Neural cell (in vitro differentiated cells): ENCODE measurements around the gene BCAS4. TPM values are rescaled to one million over a fixed set of nuclear protein-coding genes. Genes with fewer than 3 reads are reported as not detected.

Experiments used
- H2AFZ ChIP-seq: fragments of 200-600, 300-800 bp; sonication (generic), shearing (Covaris generic); 2 replicates; pipeline ENCODE4 v1.6.0; 2014; ENCODE audit warnings: low read depth, mild to moderate bottlenecking, antibody characterized with exemption, low read length, moderate library complexity
- H3F3A ChIP-seq: fragments of 200-600 bp; shearing (Covaris generic); 2 replicates; pipeline ENCODE4 v1.6.1; 2016; ENCODE audit warnings: mild to moderate bottlenecking, moderate library complexity, mixed read lengths, antibody characterized with exemption, low read length; ENCODE audit not compliant: insufficient read depth, poor library complexity, severe bottlenecking
- H3K27ac ChIP-seq: fragments of 200-600, 300-800 bp; sonication (generic), shearing (Covaris generic); 2 replicates; pipeline ENCODE4 v1.5.1; 2014; ENCODE audit warnings: mild to moderate bottlenecking, low read length, moderate library complexity
- H3K27me3 ChIP-seq: fragments of 300-800, 200-600 bp; sonication (generic), shearing (Covaris generic); 2 replicates; pipeline ENCODE4 v1.6.0; 2014; ENCODE audit warnings: mild to moderate bottlenecking, low read depth, low read length, moderate library complexity; ENCODE audit not compliant: insufficient read depth
- H3K36me3 ChIP-seq: fragments of 300-800, 200-600 bp; sonication (generic), shearing (Covaris generic); 2 replicates; pipeline ENCODE4 v1.5.1; 2014; ENCODE audit warnings: mild to moderate bottlenecking, antibody characterized with exemption, low read length, moderate library complexity; ENCODE audit not compliant: insufficient read depth
- H3K4me2 ChIP-seq: fragments of 300-800, 200-600 bp; sonication (generic), shearing (Covaris generic); 2 replicates; pipeline ENCODE4 v1.6.0; 2014; ENCODE audit warnings: mild to moderate bottlenecking, low read length
- H3K4me3 ChIP-seq: fragments of 300-800, 200-600 bp; sonication (generic), shearing (Covaris generic); 2 replicates; pipeline ENCODE4 v1.5.1; 2014; ENCODE audit warnings: mild to moderate bottlenecking, low read length, moderate library complexity
- H3K79me2 ChIP-seq: fragments of 200-600 bp; shearing (Covaris generic); replicated peaks from 2 replicates; pipeline ENCODE4 v1.6.0; 2014; ENCODE audit warnings: mild to moderate bottlenecking, low read length, moderate library complexity; ENCODE audit not compliant: insufficient read depth
- H3K9ac ChIP-seq: fragments of 300-800, 200-600 bp; sonication (generic), shearing (Covaris generic); 2 replicates; pipeline ENCODE4 v1.6.1; 2016; ENCODE audit warnings: mild to moderate bottlenecking, low read length, mixed read lengths
- H3K9me2 ChIP-seq: fragments of 200-600 bp; shearing (Covaris generic); 2 replicates; pipeline ENCODE4 v1.6.1; 2016; ENCODE audit warnings: mild to moderate bottlenecking, low read length, mixed read lengths; ENCODE audit not compliant: insufficient read depth
- H3K9me3 ChIP-seq: fragments of 200-600, 300-800 bp; sonication (generic), shearing (Covaris generic); 2 replicates; pipeline ENCODE4 v1.6.1; 2016; ENCODE audit warnings: mild to moderate bottlenecking, mixed run types, low read length, moderate library complexity, mixed read lengths
- H4K20me1 ChIP-seq: fragments of 200-600 bp; shearing (Covaris generic); 2 replicates; pipeline ENCODE4 v1.6.1; 2016; ENCODE audit warnings: mild to moderate bottlenecking, mixed run types; ENCODE audit not compliant: insufficient read depth
- EP300 ChIP-seq: fragments of 450-650 bp; conservative IDR thresholded peaks from 2 replicates; pipeline ENCODE4 v1.6.1; 2014; ENCODE audit warnings: antibody characterized with exemption, mild to moderate bottlenecking, moderate library complexity; ENCODE audit not compliant: poor library complexity, severe bottlenecking
- EZH2 ChIP-seq: fragments of 200-600, 300-800 bp; shearing (Covaris generic), sonication (generic); IDR thresholded peaks from 2 replicates; pipeline ENCODE4 v1.6.1; 2014; ENCODE audit warnings: antibody characterized with exemption, low read length, borderline replicate concordance, mild to moderate bottlenecking; ENCODE audit not compliant: insufficient read depth, poor library complexity, severe bottlenecking
- MXI1 ChIP-seq: fragments of 450-650 bp; conservative IDR thresholded peaks from 2 replicates; pipeline ENCODE4 v1.6.1; 2014; ENCODE audit warnings: antibody characterized with exemption, mild to moderate bottlenecking; ENCODE audit not compliant: poor library complexity, severe bottlenecking
- POLR2AphosphoS5 ChIP-seq: IDR thresholded peaks from 2 replicates; pipeline ENCODE4 v1.6.1; 2012
- RAD21 ChIP-seq: fragments of 450-650 bp; conservative IDR thresholded peaks from 2 replicates; pipeline ENCODE4 v1.6.1; 2014; ENCODE audit warnings: antibody characterized with exemption, mild to moderate bottlenecking, moderate library complexity
- SMC3 ChIP-seq: fragments of 450-650 bp; conservative IDR thresholded peaks from 2 replicates; pipeline ENCODE4 v1.6.1; 2014; ENCODE audit warnings: antibody characterized with exemption, mild to moderate bottlenecking, moderate library complexity; ENCODE audit not compliant: poor library complexity
- TAF1 ChIP-seq: IDR thresholded peaks from 2 replicates; pipeline ENCODE4 v1.6.1; 2012; ENCODE audit warnings: low read depth
- polyA plus RNA-seq: library from polyadenylated mRNA; depleted of rRNA; stranded (reverse); fragments of >200 nt; gene quantifications from 2 replicates; pipeline ENCODE4 v1.2.3, GENCODE V29; 2014
- TF ChIP-seq, protein P1 (sequence below): fragments of 450-650 bp; IDR thresholded peaks from 2 replicates; pipeline ENCODE4 v1.5.1; 2014; ENCODE audit warnings: antibody characterized with exemption, mild to moderate bottlenecking, moderate library complexity; ENCODE audit not compliant: poor library complexity, severe bottlenecking
- TF ChIP-seq, protein P2 (sequence below): IDR thresholded peaks from 2 replicates; pipeline ENCODE4 v1.6.1; 2012; ENCODE audit warnings: borderline replicate concordance

BCAS4 gene
- polyA plus RNA-seq, 1 donor from 2014 or later: 24.6 TPM

DNA sequence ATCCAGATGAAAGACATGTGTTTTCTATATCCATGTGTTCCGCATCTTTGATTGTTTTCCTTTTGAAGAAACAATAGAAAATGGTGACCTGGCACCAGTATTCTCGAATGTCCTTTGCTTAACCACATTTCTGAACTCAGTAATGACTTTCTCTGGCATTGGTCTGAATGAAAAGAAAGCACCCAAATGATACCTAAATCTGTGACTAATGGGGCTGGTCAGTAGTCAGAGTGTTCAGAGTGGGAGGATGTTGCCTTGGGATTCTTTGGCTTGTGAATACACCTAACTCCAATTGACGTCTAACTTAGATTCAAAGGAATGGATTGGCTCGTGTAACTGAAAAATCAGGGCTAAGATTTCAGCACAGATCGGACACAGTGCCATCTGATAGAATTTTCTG lies 36.4 kb upstream of the BCAS4 start:
- no peaks in the 10 kb centered on the region for H3F3A ChIP-seq
- no peak overlapping the region for H3K4me3 ChIP-seq
- TF ChIP-seq EZH2 (no peak), EP300 (no peak), TAF1 (no peak), SMC3 (no peak), POLR2AphosphoS5 (no peak)
- no peaks in the 10 kb centered on the region for H3K36me3 ChIP-seq
- H3K9me3 ChIP-seq: no peaks in the 10 kb centered on the region
- H4K20me1 ChIP-seq: no peaks in the 10 kb centered on the region
- no peaks in the 10 kb centered on the region for H3K9me2 ChIP-seq
- H3K79me2 ChIP-seq: no peaks in the 10 kb centered on the region
- H3K27me3 ChIP-seq: no peaks in the 10 kb centered on the region
- H3K4me2 ChIP-seq: no peak overlapping the region
- H3K27ac ChIP-seq: no peak overlapping the region
- no peak overlapping the region for H3K9ac ChIP-seq
- no peak overlapping the region for H2AFZ ChIP-seq

DNA sequence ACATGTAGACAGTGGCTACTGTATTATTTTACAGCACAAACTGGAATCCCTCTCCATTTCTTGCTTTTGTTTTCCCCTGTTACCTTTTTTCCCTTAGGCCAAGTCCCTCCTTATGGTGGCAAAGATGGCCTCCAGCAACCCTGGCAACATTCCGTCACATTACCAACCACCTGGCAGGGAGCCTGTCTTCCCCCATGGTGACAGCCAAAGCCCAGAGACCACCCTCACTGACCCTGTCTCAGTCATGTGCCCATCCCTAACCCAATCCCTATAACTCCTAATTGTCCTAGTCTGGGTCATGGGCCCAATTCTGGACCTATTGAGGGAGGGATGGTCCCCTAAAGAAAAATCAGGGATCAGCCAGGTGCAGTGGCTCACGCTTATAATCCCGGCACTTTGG lies 35.9 kb upstream of the BCAS4 start:
- no peaks in the 10 kb centered on the region for H3K9me2 ChIP-seq
- H3F3A ChIP-seq: no peaks in the 10 kb centered on the region
- no peak overlapping the region for H3K27ac ChIP-seq
- no peaks in the 10 kb centered on the region for H3K36me3 ChIP-seq
- TF ChIP-seq, protein P1, sequence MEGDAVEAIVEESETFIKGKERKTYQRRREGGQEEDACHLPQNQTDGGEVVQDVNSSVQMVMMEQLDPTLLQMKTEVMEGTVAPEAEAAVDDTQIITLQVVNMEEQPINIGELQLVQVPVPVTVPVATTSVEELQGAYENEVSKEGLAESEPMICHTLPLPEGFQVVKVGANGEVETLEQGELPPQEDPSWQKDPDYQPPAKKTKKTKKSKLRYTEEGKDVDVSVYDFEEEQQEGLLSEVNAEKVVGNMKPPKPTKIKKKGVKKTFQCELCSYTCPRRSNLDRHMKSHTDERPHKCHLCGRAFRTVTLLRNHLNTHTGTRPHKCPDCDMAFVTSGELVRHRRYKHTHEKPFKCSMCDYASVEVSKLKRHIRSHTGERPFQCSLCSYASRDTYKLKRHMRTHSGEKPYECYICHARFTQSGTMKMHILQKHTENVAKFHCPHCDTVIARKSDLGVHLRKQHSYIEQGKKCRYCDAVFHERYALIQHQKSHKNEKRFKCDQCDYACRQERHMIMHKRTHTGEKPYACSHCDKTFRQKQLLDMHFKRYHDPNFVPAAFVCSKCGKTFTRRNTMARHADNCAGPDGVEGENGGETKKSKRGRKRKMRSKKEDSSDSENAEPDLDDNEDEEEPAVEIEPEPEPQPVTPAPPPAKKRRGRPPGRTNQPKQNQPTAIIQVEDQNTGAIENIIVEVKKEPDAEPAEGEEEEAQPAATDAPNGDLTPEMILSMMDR: no peak
- TF ChIP-seq EZH2 (no peak), EP300 (no peak), POLR2AphosphoS5 (no peak), SMC3 (no peak), RAD21 (no peak), MXI1 (no peak), TAF1 (no peak)
- TF ChIP-seq, protein P2, sequence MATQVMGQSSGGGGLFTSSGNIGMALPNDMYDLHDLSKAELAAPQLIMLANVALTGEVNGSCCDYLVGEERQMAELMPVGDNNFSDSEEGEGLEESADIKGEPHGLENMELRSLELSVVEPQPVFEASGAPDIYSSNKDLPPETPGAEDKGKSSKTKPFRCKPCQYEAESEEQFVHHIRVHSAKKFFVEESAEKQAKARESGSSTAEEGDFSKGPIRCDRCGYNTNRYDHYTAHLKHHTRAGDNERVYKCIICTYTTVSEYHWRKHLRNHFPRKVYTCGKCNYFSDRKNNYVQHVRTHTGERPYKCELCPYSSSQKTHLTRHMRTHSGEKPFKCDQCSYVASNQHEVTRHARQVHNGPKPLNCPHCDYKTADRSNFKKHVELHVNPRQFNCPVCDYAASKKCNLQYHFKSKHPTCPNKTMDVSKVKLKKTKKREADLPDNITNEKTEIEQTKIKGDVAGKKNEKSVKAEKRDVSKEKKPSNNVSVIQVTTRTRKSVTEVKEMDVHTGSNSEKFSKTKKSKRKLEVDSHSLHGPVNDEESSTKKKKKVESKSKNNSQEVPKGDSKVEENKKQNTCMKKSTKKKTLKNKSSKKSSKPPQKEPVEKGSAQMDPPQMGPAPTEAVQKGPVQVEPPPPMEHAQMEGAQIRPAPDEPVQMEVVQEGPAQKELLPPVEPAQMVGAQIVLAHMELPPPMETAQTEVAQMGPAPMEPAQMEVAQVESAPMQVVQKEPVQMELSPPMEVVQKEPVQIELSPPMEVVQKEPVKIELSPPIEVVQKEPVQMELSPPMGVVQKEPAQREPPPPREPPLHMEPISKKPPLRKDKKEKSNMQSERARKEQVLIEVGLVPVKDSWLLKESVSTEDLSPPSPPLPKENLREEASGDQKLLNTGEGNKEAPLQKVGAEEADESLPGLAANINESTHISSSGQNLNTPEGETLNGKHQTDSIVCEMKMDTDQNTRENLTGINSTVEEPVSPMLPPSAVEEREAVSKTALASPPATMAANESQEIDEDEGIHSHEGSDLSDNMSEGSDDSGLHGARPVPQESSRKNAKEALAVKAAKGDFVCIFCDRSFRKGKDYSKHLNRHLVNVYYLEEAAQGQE: no peak
- H3K27me3 ChIP-seq: no peaks in the 10 kb centered on the region
- H3K4me3 ChIP-seq: no peak overlapping the region
- no peak overlapping the region for H2AFZ ChIP-seq
- H3K4me2 ChIP-seq: no peak overlapping the region
- no peaks in the 10 kb centered on the region for H3K79me2 ChIP-seq
- no peak overlapping the region for H3K9ac ChIP-seq
- no peaks in the 10 kb centered on the region for H3K9me3 ChIP-seq
- no peaks in the 10 kb centered on the region for H4K20me1 ChIP-seq

DNA sequence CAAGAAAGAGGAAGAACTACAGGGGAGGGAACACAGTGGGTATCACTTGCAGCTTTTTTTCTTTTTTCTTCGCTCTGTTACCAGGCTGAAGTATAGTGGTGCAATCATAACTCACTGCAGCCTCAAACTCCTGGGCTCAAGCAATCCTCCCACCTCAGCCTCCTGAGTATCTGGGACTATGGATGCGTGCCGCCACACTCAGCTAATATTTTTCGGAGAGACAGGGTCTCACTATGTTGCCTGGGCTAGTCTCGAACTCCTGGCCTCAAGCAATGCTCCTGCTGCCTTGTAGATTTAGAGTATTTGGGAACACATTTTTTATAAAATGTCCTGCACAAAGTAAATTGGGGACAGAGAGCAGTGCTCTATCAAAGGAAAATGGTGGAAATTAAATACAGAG lies 35.2 kb upstream of the BCAS4 start:
- no peaks in the 10 kb centered on the region for H4K20me1 ChIP-seq
- no peak overlapping the region for H3K9ac ChIP-seq
- no peaks in the 10 kb centered on the region for H3K27me3 ChIP-seq
- H3K4me2 ChIP-seq: no peak overlapping the region
- H2AFZ ChIP-seq: no peak overlapping the region
- H3K79me2 ChIP-seq: no peaks in the 10 kb centered on the region
- no peaks in the 10 kb centered on the region for H3K9me3 ChIP-seq
- H3K4me3 ChIP-seq: no peak overlapping the region
- TF ChIP-seq, protein P1: no peak
- TF ChIP-seq POLR2AphosphoS5 (no peak), EP300 (no peak), TAF1 (no peak), MXI1 (no peak), RAD21 (no peak), EZH2 (no peak), SMC3 (no peak)
- TF ChIP-seq, protein P2: no peak
- H3K9me2 ChIP-seq: no peaks in the 10 kb centered on the region
- H3F3A ChIP-seq: no peaks in the 10 kb centered on the region
- no peaks in the 10 kb centered on the region for H3K36me3 ChIP-seq
- no peak overlapping the region for H3K27ac ChIP-seq
